HuH-7.5 (cell line): ENCODE results near the gene PARG.
A peak's percentile ranks its signal among the peaks of the same experiment; 100 is the strongest.
"Not testable (repeated sequence)": the region's sequence is repeated elsewhere in the genome, so short reads cannot be mapped to it uniquely, and the experiment has no call there.

Experiments
- DNase-seq: peaks from one replicate; pipeline ENCODE4 v3.0.0; 2011; ENCODE audit warnings: low spot score

PARG gene

GRCh38 chr10:49900406-49900805, 41.4 kb downstream of the PARG start:
- DNase-seq: not testable (repeated sequence)

GRCh38 chr10:49899999-49900398, 41.8 kb downstream of the PARG start:
- not testable (repeated sequence) for DNase-seq

GRCh38 chr10:49890025-49890424, 51.8 kb downstream of the PARG start:
- DNase-seq: not testable (repeated sequence)

DNA sequence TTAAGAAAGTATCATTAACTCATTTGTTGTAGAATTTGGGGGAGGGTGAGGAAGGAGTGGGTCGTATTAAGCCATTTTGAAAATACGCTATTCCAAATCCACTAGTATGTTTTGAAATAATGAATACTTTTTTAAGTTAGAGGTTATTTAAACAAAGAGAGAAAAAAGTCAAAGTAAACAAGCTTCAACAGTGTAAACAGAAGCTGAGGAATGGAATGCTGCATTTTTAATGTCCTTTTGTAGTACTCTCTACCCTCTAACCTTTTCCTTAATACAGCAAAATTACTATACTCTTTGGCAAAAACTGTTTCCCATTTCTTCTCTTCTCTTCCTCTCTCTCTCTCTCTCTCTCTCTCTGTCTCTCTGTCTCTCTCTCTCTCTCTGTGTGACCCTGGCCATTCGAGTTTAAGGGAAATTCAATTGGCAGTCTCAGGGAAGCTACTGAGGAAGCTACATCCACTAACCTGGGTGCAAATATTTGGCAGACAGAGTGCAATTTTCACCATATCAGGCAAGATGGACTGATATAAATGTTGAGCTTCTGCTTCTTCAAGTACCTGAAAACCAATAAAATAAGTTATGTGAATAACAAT, 57.0 kb downstream of the PARG start:
- not testable (repeated sequence) for DNase-seq

- not testable (repeated sequence) for DNase-seq
Observed at GRCh38 chr10:49883852-49884251, 58.0 kb downstream of the PARG start.

- not testable (repeated sequence) for DNase-seq
Observed at GRCh38 chr10:49882327-49882726, 59.5 kb downstream of the PARG start.

- not testable (repeated sequence) for DNase-seq
Observed at GRCh38 chr10:49872740-49873139, 69.1 kb downstream of the PARG start.

- DNase-seq: not testable (repeated sequence)
Observed at GRCh38 chr10:49871462-49871861, 70.4 kb downstream of the PARG start.

DNA sequence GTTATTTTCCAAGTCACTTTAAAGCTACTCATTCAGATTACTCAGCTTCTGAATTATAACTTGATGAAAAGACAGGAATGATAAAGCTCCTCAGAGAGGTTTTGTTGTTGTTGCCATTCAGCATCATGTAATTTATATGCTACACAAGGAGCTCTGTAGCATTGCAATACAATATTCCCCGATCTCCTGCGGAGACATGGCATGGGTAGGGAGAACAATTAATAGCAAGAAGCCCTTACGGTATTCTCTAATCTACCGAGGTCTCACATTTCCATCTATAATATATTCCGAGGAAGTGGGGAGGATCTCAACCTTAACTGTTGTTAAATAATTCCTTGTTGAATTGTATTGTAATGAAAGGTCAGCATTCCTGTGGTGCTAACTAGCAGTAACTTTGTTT, 81.9 kb downstream of the PARG start:
- DNase-seq: not testable (repeated sequence)

DNA sequence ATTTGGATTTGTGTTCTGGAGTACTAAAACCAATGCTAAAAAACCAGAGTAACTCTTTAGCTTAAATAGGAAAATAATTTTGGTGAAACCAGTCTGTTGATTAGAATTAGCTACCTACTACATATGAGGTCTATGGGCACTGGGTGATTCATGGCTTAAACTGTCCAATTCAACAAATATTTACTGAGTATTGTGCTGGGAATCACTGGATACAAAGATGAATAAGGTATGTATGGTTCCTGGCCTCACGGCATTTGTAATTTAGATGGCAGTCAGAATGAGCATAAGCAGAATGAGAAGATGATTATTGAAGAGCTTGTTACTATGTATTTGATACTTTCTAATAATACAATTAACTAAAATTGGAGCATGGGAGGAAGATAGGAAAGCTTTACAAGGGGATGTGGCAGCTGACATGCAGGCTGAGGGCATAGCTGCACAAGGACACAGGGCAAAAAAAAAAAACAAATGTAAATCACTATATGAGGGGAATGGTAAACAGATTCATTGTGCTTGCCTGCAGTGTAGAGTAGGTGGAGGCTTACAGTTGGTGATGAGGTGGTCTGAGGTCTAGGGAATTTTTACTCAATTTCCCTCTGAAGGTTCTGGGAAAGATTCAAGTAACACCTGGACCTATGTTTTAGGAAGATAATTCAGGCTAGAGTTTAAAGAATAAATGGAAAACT, 83.0 kb downstream of the PARG start:
- not testable (repeated sequence) for DNase-seq

- DNase-seq: not testable (repeated sequence)
Observed at GRCh38 chr10:49849520-49849919, 92.3 kb downstream of the PARG start.

- DNase-seq: peak; percentile 6
Observed at GRCh38 chr10:49844775-49845595, 96.8 kb downstream of the PARG start.

- not testable (repeated sequence) for DNase-seq
Observed at GRCh38 chr10:49842333-49842628, 99.5 kb downstream of the PARG start.

DNA sequence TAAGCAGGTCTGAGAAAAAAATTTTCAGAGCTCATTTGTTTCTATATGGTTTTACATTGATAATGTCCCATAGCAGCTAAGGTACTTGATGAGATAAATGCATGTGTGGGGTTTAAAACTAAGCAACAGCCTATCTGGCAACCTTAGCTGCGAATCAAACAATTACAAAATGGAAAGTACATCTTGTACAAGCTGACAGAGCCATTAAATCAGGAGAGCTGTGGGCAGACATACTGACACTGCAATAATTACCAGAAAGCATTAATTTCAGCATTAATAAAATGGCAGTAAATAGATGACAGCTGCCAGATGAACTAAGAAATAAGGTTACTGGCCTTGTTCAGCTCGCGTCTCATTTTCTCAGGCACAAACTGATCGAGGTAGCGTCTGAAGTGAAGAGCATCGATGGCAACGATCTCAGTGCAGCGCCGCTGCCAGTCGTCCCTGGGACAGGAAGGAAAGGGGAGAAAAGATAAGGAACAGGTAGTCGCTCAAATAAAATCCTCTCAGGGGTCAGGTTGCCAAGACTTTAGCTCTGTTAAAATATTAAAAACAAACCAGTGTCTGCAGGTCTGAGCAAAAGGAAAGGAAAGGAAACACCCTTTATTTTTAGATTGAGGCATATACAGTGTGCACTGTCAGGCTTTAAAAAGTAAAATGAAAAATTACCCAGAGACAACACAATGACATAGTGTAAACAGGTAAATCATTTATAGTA, 100.1 kb downstream of the PARG start:
- no peak for DNase-seq

DNA sequence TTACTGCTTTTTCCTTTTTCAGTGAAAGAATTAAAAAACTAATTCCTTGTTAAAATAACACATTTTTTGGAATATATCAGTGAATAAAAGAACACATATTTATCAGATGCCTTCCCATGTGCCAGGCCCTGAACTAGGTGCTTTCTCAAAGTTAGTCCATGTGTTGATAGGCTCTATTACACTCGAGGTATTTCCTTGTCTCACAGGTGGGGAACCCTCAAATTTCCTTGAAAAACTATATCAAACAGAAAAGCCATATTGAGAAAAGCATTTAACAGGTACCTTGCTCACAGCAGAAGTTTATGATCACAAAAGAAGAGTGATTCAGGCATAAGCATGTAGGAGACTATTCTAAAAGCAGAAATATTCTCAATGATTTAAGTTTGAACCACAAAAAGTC, 104.1 kb downstream of the PARG start:
- DNase-seq: no peak

- DNase-seq: no peak
Observed at GRCh38 chr10:49837051-49837478, 104.8 kb downstream of the PARG start.

DNA sequence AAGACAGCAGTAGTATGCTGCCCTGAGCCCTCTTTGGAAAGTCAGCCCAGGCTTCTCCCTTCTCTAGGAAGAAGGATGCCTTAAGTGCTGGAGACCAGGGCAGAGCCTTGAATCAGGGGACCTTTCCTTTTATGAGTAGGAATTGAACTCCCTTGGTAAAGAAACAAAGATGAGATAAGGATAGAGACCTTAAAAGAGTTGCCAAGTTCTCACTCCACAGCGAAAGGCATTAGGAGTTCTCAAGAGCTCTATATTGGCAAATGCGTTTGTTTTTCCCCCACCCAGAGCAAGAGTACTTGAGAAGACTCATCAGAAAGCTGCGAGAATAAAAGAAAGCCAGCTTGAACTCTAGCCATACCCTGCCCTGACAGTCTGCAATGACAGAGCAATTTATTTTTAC, 106.9 kb downstream of the PARG start:
- DNase-seq: no peak

DNA sequence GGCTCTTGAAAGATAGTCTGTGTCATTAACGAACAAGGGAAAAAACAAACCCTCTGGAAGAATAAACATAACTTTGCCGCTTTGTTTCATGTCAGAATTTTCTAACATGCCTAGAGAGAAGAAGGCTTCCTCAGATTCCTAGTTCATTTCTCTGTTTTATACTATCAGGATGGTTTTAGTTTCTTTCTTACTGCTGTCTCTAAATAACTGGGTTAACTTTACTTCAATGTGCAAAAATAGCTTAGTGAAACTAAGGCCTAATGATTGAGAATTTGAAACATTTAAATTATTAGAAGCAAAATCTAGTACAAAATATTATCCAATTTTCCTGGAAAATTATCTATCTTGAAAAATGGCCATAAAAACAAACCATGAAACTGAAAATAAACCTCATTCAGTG, 107.6 kb downstream of the PARG start:
- no peak for DNase-seq

DNA sequence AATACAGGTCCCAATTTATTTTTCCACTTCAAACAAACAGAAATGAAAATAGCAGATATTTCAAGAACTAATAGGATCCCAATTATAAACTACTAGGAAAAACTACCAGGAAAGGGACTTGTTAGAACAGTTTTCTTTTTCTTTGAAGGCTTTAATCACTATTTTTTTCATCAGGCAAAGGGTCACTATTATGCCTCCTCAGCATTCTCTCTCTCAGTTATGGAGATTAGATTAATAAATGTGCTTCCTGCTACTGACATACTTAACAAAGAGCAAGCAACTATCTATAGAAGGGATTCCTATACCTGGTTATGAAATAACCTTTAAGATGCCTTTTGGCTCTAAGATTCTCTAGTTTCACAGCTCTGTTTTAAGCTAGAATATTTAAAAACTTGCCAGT, 108.7 kb downstream of the PARG start:
- DNase-seq: no peak

- DNase-seq: no peak
Observed at GRCh38 chr10:49831352-49832035, 110.3 kb downstream of the PARG start.

DNA sequence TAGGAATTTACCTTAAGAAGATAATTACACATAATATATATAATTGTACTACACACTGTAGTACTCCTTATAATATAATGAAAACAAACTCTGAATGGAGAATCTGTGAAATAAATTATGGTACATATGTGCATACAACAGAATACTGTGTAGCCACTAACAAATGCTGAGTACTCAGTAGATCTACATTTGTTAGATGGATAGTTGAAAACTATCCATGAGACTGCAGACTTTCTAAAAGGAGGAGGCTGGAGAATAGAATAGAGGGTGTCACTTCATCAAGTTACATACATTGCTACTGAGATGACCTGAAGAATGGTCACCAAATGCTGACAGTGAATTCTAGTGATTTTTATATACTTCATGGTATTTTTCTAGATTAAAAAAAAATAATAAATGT, 111.0 kb downstream of the PARG start:
- no peak for DNase-seq

DNA sequence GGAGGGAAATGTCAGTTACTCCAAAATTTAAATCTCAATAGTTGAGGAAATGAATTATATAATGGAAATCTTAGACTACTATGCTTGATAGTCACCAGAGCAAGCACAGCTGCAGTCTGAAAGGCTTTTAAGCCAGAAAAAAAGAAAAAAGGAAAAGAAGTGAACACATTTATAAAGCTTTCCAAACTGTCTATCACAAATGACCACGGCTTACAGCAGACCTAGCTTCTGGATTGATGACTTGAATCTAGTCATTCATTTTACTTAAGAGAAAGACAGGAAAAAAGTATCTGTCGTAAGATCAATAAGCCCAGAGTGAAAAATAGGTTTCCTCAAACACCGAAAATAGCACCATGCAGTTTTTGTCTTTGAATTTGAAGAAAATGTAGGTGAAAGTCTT, 111.8 kb downstream of the PARG start:
- DNase-seq: no peak
